ENCODE results near the gene PPWD1. TPM values are rescaled to one million over a fixed set of nuclear protein-coding genes. Genes with fewer than 3 reads are reported as not detected.

The PPWD1 gene
- total and polyA plus RNA-seq, 2 of the 13 experiments (the other 11 are each of a cell fraction or from before 2014, with no cell fraction given) = 7.4 to 44.3 TPM

DNA sequence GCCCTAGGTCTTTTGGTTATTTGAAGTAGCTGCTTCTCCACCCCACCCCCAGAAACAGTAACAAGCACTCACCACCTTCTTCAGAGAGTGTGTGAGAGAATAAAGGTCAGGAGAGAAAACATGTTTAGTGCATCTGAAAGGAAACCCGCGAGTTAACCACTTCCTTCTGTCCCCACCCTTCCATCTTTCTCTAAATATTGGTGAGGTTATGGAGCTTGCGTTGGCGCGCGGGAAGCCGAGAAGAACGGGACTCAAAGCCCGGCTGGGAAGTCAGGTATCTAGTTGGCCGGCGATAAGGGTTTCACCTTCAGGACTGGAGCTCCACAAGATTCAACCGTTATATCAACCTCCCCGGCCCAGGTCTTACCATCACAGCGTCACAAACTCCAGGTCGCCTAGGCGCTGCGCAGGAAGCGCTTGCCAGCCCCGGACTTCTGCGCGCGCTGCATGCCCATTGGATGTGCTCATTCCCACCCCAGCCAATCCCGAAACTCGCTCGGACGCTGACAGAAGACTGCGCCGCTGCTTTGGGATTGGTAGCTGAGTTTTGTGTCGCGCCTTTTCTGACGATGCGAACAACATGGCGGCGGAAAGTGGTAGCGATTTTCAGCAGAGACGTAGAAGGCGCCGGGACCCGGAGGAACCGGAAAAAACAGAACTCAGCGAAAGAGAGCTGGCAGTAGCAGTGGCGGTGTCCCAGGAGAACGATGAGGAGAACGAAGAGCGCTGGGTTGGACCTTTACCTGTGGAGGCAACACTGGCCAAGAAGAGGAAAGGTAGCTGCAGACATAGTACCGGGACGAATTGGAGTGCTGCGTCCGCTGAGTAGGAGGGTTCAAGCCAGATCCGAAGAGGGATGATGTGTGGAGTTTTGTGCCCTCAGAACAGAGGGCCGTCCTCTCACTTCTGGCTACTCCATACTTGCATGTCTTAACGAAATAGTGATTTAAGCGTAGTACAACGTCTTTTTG lies at the start of gene PPWD1, which contains the start of gene CENPK (continued):
- TF ChIP-seq DDIT3 (CRISPR knock-in tag; IDR thresholded peaks at IDR 0.05) (no peak), MZF1 (CRISPR knock-in tag; IDR thresholded peaks at IDR 0.05; ENCODE audit: borderline replicate concordance) (no peak), ZNF772 (CRISPR knock-in tag; IDR thresholded peaks at IDR 0.05) (peak; percentile 37; the same call in 1 of the 2 replicates), ARNT (IDR thresholded peaks at IDR 0.05) (no peak), ZNF775 (CRISPR knock-in tag; IDR thresholded peaks at IDR 0.05; ENCODE audit: borderline replicate concordance) (no peak; the same call in 1 of the 2 replicates), SP4 (CRISPR knock-in tag; IDR thresholded peaks at IDR 0.05) (peak; percentile 81), ZNF878 (CRISPR knock-in tag; IDR thresholded peaks at IDR 0.05) (peak; percentile 60), NR2C2 (CRISPR knock-in tag; IDR thresholded peaks at IDR 0.05; ENCODE audit: borderline replicate concordance) (peak; percentile 63; the same call in 1 of the 2 replicates), ZNF276 (CRISPR knock-in tag; IDR thresholded peaks at IDR 0.05; ENCODE audit: low read depth) (no peak), YY1 (IDR thresholded peaks at IDR 0.05; ENCODE audit: insufficient read depth, insufficient replicate concordance, low read depth, low read length) (peak; percentile 98), SMAD3 (CRISPR knock-in tag; IDR thresholded peaks at IDR 0.05) (no peak; the same call in none of the 2 replicates), TCF7L2 (IDR thresholded peaks at IDR 0.05; ENCODE audit: low read depth, low read length) (no peak), TFAP4 (IDR thresholded peaks at IDR 0.05; ENCODE audit: borderline replicate concordance, low read depth) (no peak), ZNF577 (CRISPR knock-in tag; IDR thresholded peaks at IDR 0.05; ENCODE audit: borderline replicate concordance, low read depth) (no peak), SKIL (CRISPR knock-in tag; IDR thresholded peaks at IDR 0.05; ENCODE audit: borderline replicate concordance) (no peak), ZNF766 (CRISPR knock-in tag; IDR thresholded peaks at IDR 0.05; ENCODE audit: borderline replicate concordance) (no peak), ZNF484 (CRISPR knock-in tag; IDR thresholded peaks at IDR 0.05; ENCODE audit: borderline replicate concordance, low read depth) (no peak), RBM22 (optimal IDR thresholded peaks at IDR 0.05; ENCODE audit: low read length) (no peak), GABPA (IDR thresholded peaks at IDR 0.05; ENCODE audit: low read depth, low read length) (no peak), GABPA (CRISPR knock-in tag; IDR thresholded peaks at IDR 0.05; ENCODE audit: low read depth) (peak; percentile 71), FOXA3 (CRISPR knock-in tag; IDR thresholded peaks at IDR 0.05) (peak; percentile 52)
- TF ChIP-seq, protein P1, sequence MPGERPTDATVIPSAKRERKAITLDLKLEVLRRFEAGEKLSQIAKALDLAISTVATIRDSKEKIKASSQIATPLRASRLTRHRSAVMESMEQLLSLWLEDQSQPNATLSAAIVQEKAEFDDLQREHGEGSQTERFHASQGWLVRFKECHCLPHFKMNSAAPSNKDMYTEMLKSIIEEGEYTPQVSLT (CRISPR knock-in tag; IDR thresholded peaks at IDR 0.05; ENCODE audit: borderline replicate concordance, low read depth) = no peak
- TF ChIP-seq, protein P2, sequence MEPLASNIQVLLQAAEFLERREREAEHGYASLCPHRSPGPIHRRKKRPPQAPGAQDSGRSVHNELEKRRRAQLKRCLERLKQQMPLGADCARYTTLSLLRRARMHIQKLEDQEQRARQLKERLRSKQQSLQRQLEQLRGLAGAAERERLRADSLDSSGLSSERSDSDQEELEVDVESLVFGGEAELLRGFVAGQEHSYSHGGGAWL (CRISPR knock-in tag; IDR thresholded peaks at IDR 0.05) = peak; percentile 58

All from HepG2 (cell line).